IMR-90 (cell line): Measurements from ENCODE around the gene TSPAN33. TPM values are rescaled to one million over a fixed set of nuclear protein-coding genes. Genes with fewer than 3 reads are reported as not detected.
"Not testable (repeated sequence)": the region's sequence is repeated elsewhere in the genome, so short reads cannot be mapped to it uniquely, and the experiment has no call there.

ENCODE experiments used
- ATAC-seq: fragments of 200-7000 bp; cut with Tn5 transposase; 2 replicates; pipeline ENCODE4 v1.9.1; 2020; ENCODE audit warnings: low read depth, mild to moderate bottlenecking, moderate library complexity
- BruUV-seq: library from RNA; stranded (reverse); fragments of 400-500 nt; replicated peaks from 2 replicates; lab custom pipeline; 2021; lab: Mats Ljungman, UMichigan
- CTCF ChIA-PET: fragments of 300-600 bp; formaldehyde crosslinking; extraction: SDS; loops from one replicate; lab custom pipeline; 2021; ENCODE audit warnings: antibody characterized with exemption; lab: Yijun Ruan, JAX
- POLR2A ChIA-PET: fragments of 300-600 bp; sonication (Branson Sonifier 250); formaldehyde crosslinking; loops from one replicate; lab custom pipeline; 2022; ENCODE audit warnings: antibody characterized with exemption; ENCODE audit not compliant: unreplicated experiment; lab: Charles Lee
- DNase-seq: peaks from one replicate; pipeline ENCODE4 v3.0.0; 2013
- H2AFZ ChIP-seq: replicated peaks from 2 replicates; pipeline ENCODE3; 2013; ENCODE audit warnings: low read length, mild to moderate bottlenecking; ENCODE audit not compliant: poor library complexity
- H2AK5ac ChIP-seq: 2 replicates; pipeline ENCODE4 v1.6.1; 2013; ENCODE audit warnings: low read depth, low read length, inconsistent platforms
- H2AK9ac ChIP-seq: replicated peaks from 2 replicates; pipeline ENCODE3; 2013; ENCODE audit warnings: mild to moderate bottlenecking, low read depth, low read length, moderate library complexity; ENCODE audit not compliant: poor library complexity
- H2BK120ac ChIP-seq: 2 replicates; pipeline ENCODE4 v1.6.1; 2013; ENCODE audit warnings: low read depth, low read length, inconsistent platforms
- H2BK15ac ChIP-seq: 3 replicates; pipeline ENCODE4 v1.6.1; 2013; ENCODE audit warnings: low read depth, low read length, inconsistent platforms
- H2BK20ac ChIP-seq: 2 replicates; pipeline ENCODE4 v1.6.1; 2013; ENCODE audit warnings: low read depth, mild to moderate bottlenecking, inconsistent platforms, low read length, moderate library complexity
- H2BK5ac ChIP-seq: 2 replicates; pipeline ENCODE4 v1.6.1; 2013; ENCODE audit warnings: mild to moderate bottlenecking, low read depth, low read length, inconsistent platforms; ENCODE audit not compliant: poor library complexity, severe bottlenecking
- H3K14ac ChIP-seq: replicated peaks from 2 replicates; pipeline ENCODE4 v1.6.1; 2013; ENCODE audit warnings: low read depth, low read length, inconsistent platforms
- H3K18ac ChIP-seq: 2 replicates; pipeline ENCODE4 v1.6.1; 2013; ENCODE audit warnings: low read depth, low read length, control low read depth
- H3K23ac ChIP-seq: 2 replicates; pipeline ENCODE4 v1.6.1; 2013; ENCODE audit warnings: low read depth, low read length, inconsistent platforms
- H3K27ac ChIP-seq: 2 replicates; pipeline ENCODE4 v1.5.1; 2013; ENCODE audit warnings: mild to moderate bottlenecking, control low read depth, low read length; ENCODE audit not compliant: insufficient read depth
- H3K27me3 ChIP-seq: 2 replicates; pipeline ENCODE4 v1.6.1; 2013; ENCODE audit warnings: low read length; ENCODE audit not compliant: control insufficient read depth, insufficient read depth
- H3K36me3 ChIP-seq: 2 replicates; pipeline ENCODE4 v1.6.1; 2013; ENCODE audit warnings: low read length, mixed read lengths; ENCODE audit not compliant: control insufficient read depth, insufficient read depth
- H3K4ac ChIP-seq: 2 replicates; pipeline ENCODE4 v1.6.1; 2013; ENCODE audit warnings: low read depth, low read length, inconsistent platforms
- H3K4me1 ChIP-seq: 2 replicates; pipeline ENCODE4 v1.6.1; 2013; ENCODE audit warnings: low read length, mixed read lengths; ENCODE audit not compliant: control insufficient read depth, insufficient read depth
- H3K4me2 ChIP-seq: 2 replicates; pipeline ENCODE4 v1.6.1; 2013; ENCODE audit warnings: low read depth, mild to moderate bottlenecking, control low read depth, low read length, moderate library complexity
- H3K4me3 ChIP-seq: 2 replicates; pipeline ENCODE4 v1.5.1; 2013; ENCODE audit warnings: low read depth, mild to moderate bottlenecking, control low read depth, low read length, moderate library complexity; ENCODE audit not compliant: insufficient read depth
- H3K56ac ChIP-seq: 2 replicates; pipeline ENCODE4 v1.6.1; 2013; ENCODE audit warnings: low read length, inconsistent platforms; ENCODE audit not compliant: insufficient read depth; ENCODE audit errors: extremely low read depth
- H3K79me1 ChIP-seq, 2 experiments: 2 replicates each; pipeline ENCODE4 v1.6.1; 2013; ENCODE audit warnings: low read length in 2 of 2, inconsistent platforms in 1 of 2, low read depth in 1 of 2
- H3K9ac ChIP-seq: 2 replicates; pipeline ENCODE4 v1.6.1; 2013; ENCODE audit warnings: low read depth, low read length, control low read depth
- H3K9me1 ChIP-seq: 2 replicates; pipeline ENCODE4 v1.6.1; 2013; ENCODE audit warnings: low read length, inconsistent platforms; ENCODE audit not compliant: insufficient read depth
- H3K9me3 ChIP-seq: 2 replicates; pipeline ENCODE4 v1.6.1; 2013; ENCODE audit warnings: low read length; ENCODE audit not compliant: control insufficient read depth, insufficient read depth
- H4K20me1 ChIP-seq: 2 replicates; pipeline ENCODE4 v1.6.1; 2013; ENCODE audit warnings: low read length, inconsistent platforms; ENCODE audit not compliant: insufficient read depth
- H4K5ac ChIP-seq: 2 replicates; pipeline ENCODE4 v1.6.1; 2013; ENCODE audit warnings: mild to moderate bottlenecking, low read depth, low read length, control low read depth
- H4K8ac ChIP-seq, 2 experiments: 2 replicates each; pipeline ENCODE4 v1.6.1; 2013; ENCODE audit warnings: low read depth in 2 of 2, low read length in 2 of 2, control low read depth in 1 of 2, inconsistent platforms in 1 of 2
- H4K91ac ChIP-seq: 2 replicates; pipeline ENCODE4 v1.6.1; 2013; ENCODE audit warnings: low read depth, low read length, inconsistent platforms; ENCODE audit not compliant: insufficient read depth
- WGBS, 2 experiments: methylation state at CpG; one replicate each; pipeline versions ENCODE4 v1.1.5 to v1.1.7; 2013; ENCODE audit warnings: missing lambda C conversion rate in 2 of 2; ENCODE audit not compliant: insufficient read length in 1 of 2; ENCODE audit errors: extremely low coverage in 2 of 2; 5-methylcytosine and 5-hydroxymethylcytosine counted together
- dilution Hi-C: fragments of 300-500 bp; cut with HindIII; formaldehyde crosslinking; loops from one replicate; pipeline ENCODE4 v1.14.3; 2018; ENCODE audit warnings: low sequenced_read_pairs; ENCODE audit not compliant: unreplicated experiment
- in situ Hi-C: fragments of 300-500 bp; cut with MboI; formaldehyde crosslinking; loops from 3 replicates; pipeline ENCODE4 v1.14.3; 2019; ENCODE audit warnings: low sequenced_read_pairs, inconsistent platforms, mixed read lengths
- intact Hi-C: fragments of 100-400 bp; cut with micrococcal nuclease; formaldehyde crosslinking; loops from 2 replicates; pipeline ENCODE4 v1.10.0; 2022
- polyA plus RNA-seq, 3 experiments: library from polyadenylated mRNA; depleted of rRNA; stranded (reverse); fragments of >200 nt; gene quantifications; 2 replicates each; pipeline ENCODE4 v1.2.3, GENCODE V29; 2012; ENCODE audit warnings: low replicate concordance in 1 of 3
- total RNA-seq: library from RNA; depleted of rRNA; stranded (reverse); fragments of >200 nt; gene quantifications from 2 replicates; pipeline ENCODE4 v1.2.3, GENCODE V29; 2012

Gene TSPAN33
- total and polyA plus RNA-seq, 2 of the 4 experiments (the other 2 are of a cell fraction), result 0.17 to 0.36 TPM

- H3K9me1 ChIP-seq, H3K9ac ChIP-seq, CTCF ChIA-PET, H4K20me1 ChIP-seq, ATAC-seq, H2AK5ac ChIP-seq, dilution Hi-C loops, H3K4ac ChIP-seq, H2AFZ ChIP-seq, H3K4me1 ChIP-seq, H3K18ac ChIP-seq, H3K27ac ChIP-seq, H2BK120ac ChIP-seq, H2BK15ac ChIP-seq, intact Hi-C loops, DNase-seq, BruUV-seq, H3K14ac ChIP-seq, H3K4me2 ChIP-seq, H3K56ac ChIP-seq, H4K91ac ChIP-seq, POLR2A ChIA-PET, H2BK5ac ChIP-seq, H4K5ac ChIP-seq, H3K9me3 ChIP-seq, H2AK9ac ChIP-seq, H2BK20ac ChIP-seq, H3K27me3 ChIP-seq, H3K4me3 ChIP-seq, H4K8ac ChIP-seq, H3K79me1 ChIP-seq, H3K23ac ChIP-seq: not testable (repeated sequence)
- WGBS, 2 experiments, result 98% methylated on average over 10 of the region's 34 CpGs; no CpG with 5 or more reads in 1 of the 2 experiments
- peaks cover 17% of the 10 kb centered on the region; the same call in 1 of the 2 replicates for H3K36me3 ChIP-seq
- in situ Hi-C loops, result loop anchor here (5.0 to 10.0 kb wide), 2 partner anchors 256 to 429 kb away; no protein-coding TSS in a partner anchor
Observed at GRCh38 chr7:129216101-129216715, 71.7 kb downstream of the TSPAN33 start.

DNA sequence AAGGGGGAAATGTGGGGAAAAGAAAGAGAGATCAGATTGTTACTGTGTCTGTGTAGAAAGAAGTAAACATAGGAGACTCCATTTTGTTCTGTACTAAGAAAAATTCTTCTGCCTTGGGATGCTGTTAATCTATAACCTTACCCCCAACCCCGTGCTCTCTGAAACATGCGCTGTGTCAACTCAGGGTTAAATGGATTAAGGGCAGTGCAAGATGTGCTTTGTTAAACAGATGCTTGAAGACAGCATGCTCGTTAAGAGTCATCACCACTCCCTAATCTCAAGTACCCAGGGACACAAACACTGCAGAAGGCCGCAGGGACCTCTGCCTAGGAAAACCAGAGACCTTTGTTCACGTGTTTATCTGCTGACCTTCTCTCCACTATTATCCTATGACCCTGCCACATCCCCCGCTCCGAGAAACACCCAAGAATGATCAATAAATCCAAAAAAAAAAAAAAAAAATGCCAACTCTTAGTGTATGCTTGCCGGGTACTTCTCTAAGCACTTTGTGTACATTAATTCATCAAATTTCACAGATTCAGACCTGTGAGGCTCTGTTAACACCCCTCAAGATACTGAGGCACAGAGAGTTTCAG lies 72.4 kb downstream of the TSPAN33 start:
- dilution Hi-C loops, DNase-seq, H3K4me3 ChIP-seq, H3K4me2 ChIP-seq, H2BK5ac ChIP-seq, H2AFZ ChIP-seq, H3K9me1 ChIP-seq, H2BK120ac ChIP-seq, H3K27me3 ChIP-seq, BruUV-seq, H3K23ac ChIP-seq, H2AK9ac ChIP-seq, H3K4me1 ChIP-seq, H2BK20ac ChIP-seq, H3K79me1 ChIP-seq, H3K27ac ChIP-seq, H4K91ac ChIP-seq, ATAC-seq, H3K56ac ChIP-seq, intact Hi-C loops, H3K14ac ChIP-seq, H4K8ac ChIP-seq, POLR2A ChIA-PET, H3K9me3 ChIP-seq, H3K18ac ChIP-seq, H2AK5ac ChIP-seq, H3K9ac ChIP-seq, H4K20me1 ChIP-seq, H4K5ac ChIP-seq, H3K4ac ChIP-seq, H2BK15ac ChIP-seq: not testable (repeated sequence)
- CTCF ChIA-PET, result interaction anchor here (1.8 kb wide), 1 partner anchor 160 kb away, joined by 5 read pairs; no protein-coding TSS in a partner anchor
- H3K36me3 ChIP-seq, result peaks cover 11% of the 10 kb centered on the region; the same call in 1 of the 2 replicates
- in situ Hi-C loops, result loop anchor here (5.0 to 10.0 kb wide), 2 partner anchors 255 to 428 kb away; no protein-coding TSS in a partner anchor
- WGBS, 2 experiments, result no CpG with 5 or more reads among the region's 8 CpGs
